Parathyroid adenoma (tissue), 2 donors: ENCODE measurements around the gene YTHDF2.
"Not testable (repeated sequence)": the region's sequence is repeated elsewhere in the genome, so short reads cannot be mapped to it uniquely, and the experiment has no call there.

ENCODE experiments used
- H2AFZ ChIP-seq: fragments of 300-600 bp; sonication (generic); one replicate; pipeline ENCODE4 v1.7.0; 2017; ENCODE audit warnings: antibody characterized with exemption, mild to moderate bottlenecking
- H3K27ac ChIP-seq: fragments of 300-600 bp; sonication (generic); one replicate; pipeline ENCODE4 v1.7.0; 2017
- H3K27me3 ChIP-seq: fragments of 300-600 bp; sonication (generic); one replicate; pipeline ENCODE4 v1.7.0; 2017; ENCODE audit warnings: low read length; ENCODE audit not compliant: control insufficient read depth, insufficient read depth
- H3K36me3 ChIP-seq: fragments of 300-600 bp; sonication (generic); one replicate; pipeline ENCODE4 v1.7.0; 2017; ENCODE audit warnings: low read length; ENCODE audit not compliant: control insufficient read depth, insufficient read depth
- H3K4me1 ChIP-seq: fragments of 300-600 bp; sonication (generic); one replicate; pipeline ENCODE4 v1.7.0; 2017; ENCODE audit warnings: control low read depth
- H3K4me2 ChIP-seq: fragments of 300-600 bp; sonication (generic); one replicate; pipeline ENCODE4 v1.7.0; 2017; ENCODE audit warnings: low read length
- H3K4me3 ChIP-seq: fragments of 300-600 bp; sonication (generic); one replicate; pipeline ENCODE4 v1.7.0; 2017; ENCODE audit warnings: low read depth, low read length
- H3K79me2 ChIP-seq: fragments of 300-600 bp; sonication (generic); one replicate; pipeline ENCODE4 v1.7.0; 2017; ENCODE audit warnings: control low read depth
- H3K9ac ChIP-seq: fragments of 300-600 bp; sonication (generic); one replicate; pipeline ENCODE4 v1.7.0; 2017; ENCODE audit warnings: mild to moderate bottlenecking
- H3K9me3 ChIP-seq: fragments of 300-600 bp; sonication (generic); one replicate; pipeline ENCODE4 v1.7.0; 2017; ENCODE audit warnings: low read length; ENCODE audit not compliant: control insufficient read depth
- CTCF ChIP-seq: fragments of 300-600 bp; sonication (generic); IDR thresholded peaks from one replicate; pipeline ENCODE4 v1.7.0; 2017; ENCODE audit warnings: antibody characterized with exemption, mild to moderate bottlenecking
- donor health status: primary hyperparathyroidism.

YTHDF2 gene

DNA sequence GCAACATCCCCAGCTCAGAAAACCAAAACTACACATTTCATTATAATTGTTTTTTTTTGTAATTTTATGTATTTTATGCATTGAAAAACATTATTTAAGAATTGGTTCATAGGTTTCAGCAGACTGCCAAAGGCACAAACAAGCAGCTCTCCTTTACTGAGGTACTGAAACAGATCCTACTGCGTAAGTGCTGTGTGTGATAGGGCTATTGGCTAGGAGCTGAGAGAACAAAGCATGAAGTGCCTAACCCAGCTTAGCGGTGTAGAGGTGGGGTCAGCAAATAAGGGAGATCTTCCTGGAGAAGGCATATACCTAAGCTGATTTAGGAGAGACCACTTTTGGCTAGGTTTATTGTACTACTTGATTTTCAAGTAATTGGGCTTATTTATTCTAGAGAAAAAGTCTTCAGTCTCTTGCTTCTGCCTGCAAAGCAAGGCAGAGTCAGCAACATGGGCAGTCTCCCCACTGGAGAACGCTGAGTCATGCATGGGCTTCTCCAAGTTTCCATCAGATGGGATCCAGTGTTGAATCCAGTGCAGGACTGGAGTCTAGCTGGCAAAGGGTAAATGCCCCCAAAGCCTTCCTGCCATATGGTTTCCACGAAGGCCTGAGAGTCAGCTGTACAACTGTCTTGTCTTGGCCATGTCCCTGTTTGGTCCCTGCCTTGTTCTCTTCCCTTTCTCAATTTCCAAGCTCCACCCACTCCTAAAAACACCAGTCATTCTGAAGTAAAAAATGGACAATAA is 18.0 kb upstream of the YTHDF2 start:
- Histone ChIP-seq H3K27me3 (no peaks in the 10 kb centered on the region), H3K9ac (no peak overlapping the region), H3K9me3 (no peaks in the 10 kb centered on the region), H3K4me3 (no peak overlapping the region), H3K27ac (no peak overlapping the region), H3K4me2 (no peak overlapping the region), H3K79me2 (no peaks in the 10 kb centered on the region), H3K36me3 (no peaks in the 10 kb centered on the region), H3K4me1 (no peaks in the 10 kb centered on the region), H2AFZ (no peak overlapping the region)
- no peak for TF ChIP-seq CTCF

GRCh38 chr1:28719332-28719619 is 17.5 kb upstream of the YTHDF2 start:
- Histone ChIP-seq H2AFZ (no peak overlapping the region), H3K9me3 (no peaks in the 10 kb centered on the region), H3K36me3 (no peaks in the 10 kb centered on the region), H3K79me2 (no peaks in the 10 kb centered on the region), H3K4me3 (no peak overlapping the region), H3K4me1 (no peaks in the 10 kb centered on the region), H3K4me2 (no peak overlapping the region), H3K27me3 (no peaks in the 10 kb centered on the region), H3K9ac (no peak overlapping the region), H3K27ac (no peak overlapping the region)
- no peak for TF ChIP-seq CTCF

- no peak overlapping the region for H3K4me2 ChIP-seq
Measured at GRCh38 chr1:28720376-28720775, 16.4 kb upstream of the YTHDF2 start.

DNA sequence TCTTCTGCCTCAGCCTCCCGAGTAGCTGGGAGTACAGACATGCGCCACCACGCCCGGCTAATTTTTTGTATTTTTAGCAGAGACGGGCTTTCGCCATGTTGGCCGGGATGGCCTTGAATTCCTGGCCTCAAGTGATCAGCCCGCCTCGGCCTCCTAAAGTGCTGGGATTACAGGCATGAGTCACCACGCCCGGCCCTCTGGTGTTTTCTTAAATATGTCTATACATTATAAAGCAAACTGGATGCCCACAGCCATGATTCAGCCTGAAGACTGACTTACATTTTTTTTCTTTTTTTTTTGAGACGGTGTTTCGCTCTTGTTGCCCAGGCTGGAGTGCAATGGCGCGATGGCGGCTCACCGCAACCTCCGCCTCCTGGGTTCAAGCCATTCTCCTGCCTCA is 14.8 kb upstream of the YTHDF2 start:
- H3K79me2 ChIP-seq, H3K27me3 ChIP-seq, H3K4me3 ChIP-seq, H3K4me1 ChIP-seq, H3K4me2 ChIP-seq, H3K9me3 ChIP-seq, H3K36me3 ChIP-seq, H3K9ac ChIP-seq, H3K27ac ChIP-seq, H2AFZ ChIP-seq: not testable (repeated sequence)

More at GRCh38 chr1:28720376-28720775, 16.4 kb upstream of the YTHDF2 start:
- Histone ChIP-seq H3K9ac (no peak overlapping the region), H3K27me3 (no peaks in the 10 kb centered on the region), H3K27ac (no peak overlapping the region), H3K4me3 (no peak overlapping the region), H3K9me3 (no peaks in the 10 kb centered on the region), H3K36me3 (no peaks in the 10 kb centered on the region), H2AFZ (no peak overlapping the region), H3K4me1 (no peaks in the 10 kb centered on the region), H3K79me2 (no peaks in the 10 kb centered on the region)
- no peak for TF ChIP-seq CTCF

GRCh38 chr1:28725365-28725764 is 11.4 kb upstream of the YTHDF2 start:
- not testable (repeated sequence) for H3K9me3 ChIP-seq, H3K9ac ChIP-seq, H3K4me2 ChIP-seq, H3K79me2 ChIP-seq, H2AFZ ChIP-seq, H3K4me3 ChIP-seq, H3K36me3 ChIP-seq, H3K27me3 ChIP-seq, H3K4me1 ChIP-seq, H3K27ac ChIP-seq

GRCh38 chr1:28735961-28736449 is 735 bp upstream of the YTHDF2 start:
- no peak for TF ChIP-seq CTCF
- Histone ChIP-seq H3K79me2 (peaks cover 16% of the 10 kb centered on the region), H3K4me2 (peak overlapping the region; percentile 83), H3K4me3 (peak overlapping the region; percentile 85), H3K27me3 (no peaks in the 10 kb centered on the region), H3K36me3 (no peaks in the 10 kb centered on the region), H3K4me1 (peaks cover 4% of the 10 kb centered on the region), H3K27ac (peak overlapping the region; percentile 88), H3K9me3 (no peaks in the 10 kb centered on the region), H2AFZ (peak overlapping the region; percentile 96), H3K9ac (peak overlapping the region; percentile 63)
